Lower lobe of right lung (tissue), 2 donors: Measurements from ENCODE around the gene RPS18. TPM values are rescaled to one million over a fixed set of nuclear protein-coding genes. Genes with fewer than 3 reads are reported as not detected.
A peak's percentile ranks its signal among the peaks of the same experiment; 100 is the strongest.

ENCODE experiments used
- ATAC-seq, 2 donors: fragments of 200-7000 bp; cut with Tn5 transposase; one replicate each; pipeline ENCODE4 v1.9.1; 2020 to 2022; ENCODE audit warnings: mild to moderate bottlenecking in 2 of 2, moderate library complexity in 2 of 2
- DNase-seq: peaks from one replicate; pipeline ENCODE4 v3.0.0-alpha.2; 2020
- H3K27ac ChIP-seq: fragments of 200-600 bp; one replicate; pipeline ENCODE4 v1.8.0; 2022
- H3K27me3 ChIP-seq: fragments of 200-600 bp; one replicate; pipeline ENCODE4 v1.8.0; 2022; ENCODE audit warnings: low read depth
- H3K36me3 ChIP-seq: fragments of 200-600 bp; one replicate; pipeline ENCODE4 v1.8.0; 2022; ENCODE audit warnings: mild to moderate bottlenecking
- H3K4me1 ChIP-seq: fragments of 200-600 bp; one replicate; pipeline ENCODE4 v1.8.0; 2022
- H3K4me3 ChIP-seq: fragments of 200-600 bp; one replicate; pipeline ENCODE4 v1.8.0; 2022; ENCODE audit warnings: mild to moderate bottlenecking
- H3K9me3 ChIP-seq: fragments of 200-600 bp; one replicate; pipeline ENCODE4 v1.8.0; 2022
- intact Hi-C: fragments of 100-400 bp; cut with DNase I; formaldehyde crosslinking; loops from one replicate; pipeline ENCODE4 v1.11.0; 2022
- total RNA-seq: library from RNA; stranded (reverse); fragmentation: NEBNext Ultra II Directional; extraction: Animal tissue kit (Norgen Biotek cat#: 25700); gene quantifications from one replicate; pipeline ENCODE4 v1.2.1, GENCODE V29; 2021
- TF ChIP-seq, protein P1 (sequence below): fragments of 200-600 bp; IDR thresholded peaks from one replicate; pipeline ENCODE4 v1.8.0; 2022; ENCODE audit warnings: antibody characterized with exemption, mild to moderate bottlenecking
- donor health status: DM: no; HTN: yes; CAD: no; lungs with severe emphysema.

Gene RPS18
- total RNA-seq, 1 donor from 2014 or later: 1,662 TPM

DNA sequence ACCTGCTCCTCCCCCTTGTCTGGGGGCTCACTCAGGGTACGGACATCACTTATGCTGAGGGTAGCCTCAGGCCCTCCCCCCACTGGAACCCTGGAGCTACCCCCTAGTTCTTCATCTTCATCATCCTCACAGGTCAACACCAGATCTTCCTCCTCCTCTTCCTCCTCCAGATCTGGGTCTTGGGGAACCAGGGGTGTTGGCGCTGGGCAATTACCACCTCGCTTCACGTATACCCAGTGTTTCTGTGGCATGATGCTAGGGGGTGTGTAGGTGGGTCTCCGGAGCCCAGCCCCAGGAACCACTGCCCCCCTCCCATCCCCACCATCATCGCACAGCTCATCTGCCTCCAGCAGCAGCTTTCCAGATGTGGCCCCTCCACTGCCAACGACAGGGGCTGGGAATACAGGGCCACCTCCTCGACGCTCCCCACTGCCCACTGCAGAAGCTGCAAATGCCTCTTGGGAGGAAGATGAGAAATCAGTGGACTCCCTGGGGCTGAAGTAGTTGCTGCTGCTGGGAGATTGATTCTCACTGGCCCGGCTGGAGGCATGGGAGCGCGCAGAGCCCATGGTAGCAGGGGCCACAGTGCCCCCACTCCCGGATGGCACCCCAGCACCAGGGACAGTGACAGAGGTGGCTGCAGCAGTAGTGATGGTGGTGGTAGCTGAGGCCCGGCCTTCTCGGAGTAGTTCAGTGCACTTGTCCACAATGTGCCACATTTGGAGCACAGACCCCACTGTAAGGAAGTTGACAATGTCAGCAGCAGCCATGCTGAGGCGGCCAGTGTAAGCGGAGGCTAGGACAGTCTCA is 44.1 kb downstream of the RPS18 start:
- Histone ChIP-seq H3K4me1 (peaks cover 70% of the 10 kb centered on the region), H3K27me3 (no peaks in the 10 kb centered on the region), H3K36me3 (peaks cover 36% of the 10 kb centered on the region), H3K9me3 (no peaks in the 10 kb centered on the region), H3K4me3 (no peak overlapping the region), H3K27ac (no peak overlapping the region)
- intact Hi-C loops: no loop called here
- ATAC-seq: no peak
- TF ChIP-seq, protein P1, sequence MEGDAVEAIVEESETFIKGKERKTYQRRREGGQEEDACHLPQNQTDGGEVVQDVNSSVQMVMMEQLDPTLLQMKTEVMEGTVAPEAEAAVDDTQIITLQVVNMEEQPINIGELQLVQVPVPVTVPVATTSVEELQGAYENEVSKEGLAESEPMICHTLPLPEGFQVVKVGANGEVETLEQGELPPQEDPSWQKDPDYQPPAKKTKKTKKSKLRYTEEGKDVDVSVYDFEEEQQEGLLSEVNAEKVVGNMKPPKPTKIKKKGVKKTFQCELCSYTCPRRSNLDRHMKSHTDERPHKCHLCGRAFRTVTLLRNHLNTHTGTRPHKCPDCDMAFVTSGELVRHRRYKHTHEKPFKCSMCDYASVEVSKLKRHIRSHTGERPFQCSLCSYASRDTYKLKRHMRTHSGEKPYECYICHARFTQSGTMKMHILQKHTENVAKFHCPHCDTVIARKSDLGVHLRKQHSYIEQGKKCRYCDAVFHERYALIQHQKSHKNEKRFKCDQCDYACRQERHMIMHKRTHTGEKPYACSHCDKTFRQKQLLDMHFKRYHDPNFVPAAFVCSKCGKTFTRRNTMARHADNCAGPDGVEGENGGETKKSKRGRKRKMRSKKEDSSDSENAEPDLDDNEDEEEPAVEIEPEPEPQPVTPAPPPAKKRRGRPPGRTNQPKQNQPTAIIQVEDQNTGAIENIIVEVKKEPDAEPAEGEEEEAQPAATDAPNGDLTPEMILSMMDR: no peak
- DNase-seq: no peak

DNA sequence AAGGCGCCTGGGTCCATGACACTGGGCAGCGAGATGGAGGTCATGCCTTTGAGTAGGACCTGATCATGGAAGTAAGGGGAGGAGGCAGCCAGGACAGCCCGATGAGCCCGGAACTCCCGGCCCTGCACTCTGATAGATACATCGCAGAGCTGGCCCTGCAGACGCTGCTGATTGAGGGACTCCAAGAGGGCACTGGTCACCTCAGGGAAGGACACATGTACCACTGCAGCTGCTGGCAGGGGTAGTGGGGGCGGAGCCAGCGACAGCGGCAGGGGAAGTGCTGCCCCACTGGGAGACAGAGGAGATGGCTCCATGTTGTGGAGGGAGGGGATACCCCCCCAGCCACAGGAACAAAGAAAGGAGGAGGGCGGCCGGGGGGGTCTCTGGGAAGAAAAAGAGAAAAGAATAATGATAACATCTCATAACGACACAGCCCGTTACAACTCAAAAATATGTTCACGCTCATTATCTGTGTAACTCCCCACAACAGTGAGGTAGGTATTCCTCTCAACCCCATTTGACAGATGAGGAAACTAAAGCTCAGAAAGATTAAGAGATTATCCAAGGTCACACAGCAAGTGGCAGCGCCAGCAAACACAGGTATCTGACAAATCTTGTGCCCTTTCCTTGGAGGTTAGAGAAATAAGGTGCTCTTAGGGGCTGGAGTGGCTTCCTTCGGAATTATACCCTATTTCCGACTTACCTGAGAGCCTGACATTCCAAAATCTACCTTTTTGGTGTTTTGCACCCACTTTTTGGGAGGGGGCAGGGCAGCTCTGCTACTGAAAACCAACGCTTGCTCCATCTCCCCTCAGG is 44.9 kb downstream of the RPS18 start:
- TF ChIP-seq, protein P1: no peak
- peak overlapping the region; percentile 24 for H3K27ac ChIP-seq
- intact Hi-C loops: no loop called here
- peak overlapping the region; percentile 64 for H3K4me3 ChIP-seq
- peaks cover 70% of the 10 kb centered on the region for H3K4me1 ChIP-seq
- H3K9me3 ChIP-seq: no peaks in the 10 kb centered on the region
- DNase-seq (no peak), ATAC-seq (no peak)
- no peaks in the 10 kb centered on the region for H3K27me3 ChIP-seq
- H3K36me3 ChIP-seq: peaks cover 33% of the 10 kb centered on the region

DNA sequence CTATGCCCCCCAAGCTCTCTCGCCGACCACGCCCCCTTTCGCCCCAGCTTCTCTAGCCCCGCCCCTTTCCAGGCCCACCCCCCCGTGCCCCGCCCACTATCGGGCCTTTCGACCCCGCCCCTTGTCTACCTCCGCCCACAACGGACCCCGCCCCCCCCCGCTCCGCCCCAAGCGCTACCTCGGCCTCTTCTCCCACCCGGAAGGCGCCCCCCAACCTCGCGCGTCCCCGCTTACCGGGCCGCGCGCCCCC is 45.5 kb downstream of the RPS18 start:
- H3K4me3 ChIP-seq: peak overlapping the region; percentile 64
- no peak for DNase-seq
- H3K36me3 ChIP-seq: peaks cover 33% of the 10 kb centered on the region
- H3K27ac ChIP-seq: peak overlapping the region; percentile 84
- TF ChIP-seq, protein P1: no peak
- no peaks in the 10 kb centered on the region for H3K27me3 ChIP-seq
- H3K4me1 ChIP-seq: peaks cover 70% of the 10 kb centered on the region
- ATAC-seq: peak; percentile 1 to 4
- no peaks in the 10 kb centered on the region for H3K9me3 ChIP-seq
- intact Hi-C loops: no loop called here

DNA sequence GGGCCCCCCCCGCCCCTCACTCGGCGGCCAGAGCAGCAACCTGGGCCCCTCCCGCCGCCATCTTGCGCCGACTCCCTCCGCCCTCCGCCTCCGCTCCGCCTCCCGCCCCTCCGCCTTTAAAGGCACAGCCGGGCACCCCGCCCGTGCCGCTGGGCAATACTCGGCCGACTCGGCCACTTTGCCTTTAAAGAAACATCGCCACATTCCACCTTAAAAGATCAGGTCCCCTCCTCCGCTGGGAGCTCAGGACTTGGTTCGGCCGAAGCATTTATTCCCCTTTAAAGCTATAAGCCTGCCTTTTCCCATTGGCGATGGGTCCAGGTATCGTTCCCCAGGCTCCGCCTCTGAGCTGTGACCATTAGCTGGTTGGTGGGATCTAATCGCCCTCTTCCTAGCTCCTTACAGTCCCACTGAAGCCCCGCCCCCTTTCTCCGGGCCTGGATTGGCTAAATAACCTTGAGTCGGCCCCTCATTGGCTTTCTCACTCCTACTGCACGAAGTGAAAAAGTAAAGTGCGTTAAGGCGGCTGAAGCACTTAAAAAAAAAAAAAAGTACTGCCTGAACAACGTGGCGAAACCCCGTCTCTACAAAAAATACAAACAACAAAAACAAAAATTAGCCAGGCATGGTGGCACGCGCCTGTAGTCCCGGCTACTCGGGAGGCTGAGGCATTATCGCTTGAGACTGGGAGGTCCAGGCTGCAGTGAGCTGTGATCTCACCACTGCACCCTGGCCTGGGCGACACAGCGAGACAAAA is 46.0 kb downstream of the RPS18 start, which contains the start of gene ZBTB22:
Gene ZBTB22 (minus strand): TSS at position 76 of the 757 bp plus-strand sequence. CDS start 828 bp downstream, outside the sequence.
- H3K4me1 ChIP-seq: peaks cover 68% of the 10 kb centered on the region
- H3K27me3 ChIP-seq: no peaks in the 10 kb centered on the region
- intact Hi-C loops: no loop called here
- H3K9me3 ChIP-seq: no peaks in the 10 kb centered on the region
- H3K27ac ChIP-seq: peak within 1 kb of the TSS; percentile 84
- ATAC-seq: peak; percentile 80 to 86
- peak; percentile 100 for DNase-seq
- H3K4me3 ChIP-seq: peak within 1 kb of the TSS; percentile 64
- H3K36me3 ChIP-seq: peaks cover 33% of the 10 kb centered on the region
- TF ChIP-seq, protein P1: no peak

DNA sequence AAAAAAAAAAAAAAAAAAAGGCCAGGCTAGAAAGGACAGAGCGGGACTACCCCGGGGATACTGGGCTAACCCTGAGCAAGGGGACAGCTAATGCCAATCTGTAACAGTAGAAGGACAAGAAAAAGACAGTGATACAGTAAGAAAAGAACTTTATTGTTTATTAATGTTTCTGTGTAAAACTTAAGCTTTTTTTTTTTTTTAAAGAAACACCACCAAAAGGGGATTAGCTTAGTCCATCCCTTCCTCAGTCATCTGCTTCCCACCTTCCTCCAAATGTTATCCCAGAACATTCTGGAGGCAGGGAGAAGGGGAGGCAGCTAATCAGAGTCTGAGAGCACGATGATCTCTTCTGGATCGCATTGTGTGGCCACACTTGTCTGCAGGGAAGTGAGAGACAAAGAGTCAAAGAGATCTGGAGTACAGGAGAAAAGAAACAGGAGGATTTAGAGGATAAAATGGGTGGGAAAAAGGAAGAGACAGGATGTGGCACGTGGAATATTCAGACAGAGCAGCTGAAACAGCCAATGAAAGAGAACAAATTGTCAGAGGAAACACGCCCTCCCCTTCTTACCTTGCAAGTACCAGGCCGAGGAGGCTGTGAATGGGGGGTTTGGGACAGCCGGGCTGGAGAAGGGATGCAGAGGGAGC is 46.7 kb downstream of the RPS18 start:
- intact Hi-C loops: no loop called here
- peaks cover 69% of the 10 kb centered on the region for H3K4me1 ChIP-seq
- ATAC-seq (no peak), DNase-seq (no peak)
- TF ChIP-seq, protein P1: no peak
- peak overlapping the region; percentile 64 for H3K4me3 ChIP-seq
- H3K27me3 ChIP-seq: no peaks in the 10 kb centered on the region
- peaks cover 33% of the 10 kb centered on the region for H3K36me3 ChIP-seq
- no peaks in the 10 kb centered on the region for H3K9me3 ChIP-seq
- H3K27ac ChIP-seq: peak overlapping the region; percentile 84
